Choroid plexus epithelial cell (primary cell): ENCODE data around the gene TRAPPC12.
A peak's percentile ranks its signal among the peaks of the same experiment; 100 is the strongest.
"Not testable (repeated sequence)": the region's sequence is repeated elsewhere in the genome, so short reads cannot be mapped to it uniquely, and the experiment has no call there.

Source experiments
- DNase-seq: peaks from one replicate; pipeline ENCODE4 v3.0.0-alpha.2; 2010; ENCODE audit warnings: low read depth
- H3K4me3 ChIP-seq: 2 replicates; pipeline ENCODE4 v1.5.1; 2011; ENCODE audit warnings: low read depth, mild to moderate bottlenecking, control low read depth, low read length, moderate library complexity
- TF ChIP-seq, protein P1 (sequence below): conservative IDR thresholded peaks from 2 replicates; pipeline ENCODE4 v1.5.1; 2011; ENCODE audit warnings: low read depth, mild to moderate bottlenecking, control low read depth, inconsistent platforms, low read length, moderate library complexity

TRAPPC12 gene

DNA sequence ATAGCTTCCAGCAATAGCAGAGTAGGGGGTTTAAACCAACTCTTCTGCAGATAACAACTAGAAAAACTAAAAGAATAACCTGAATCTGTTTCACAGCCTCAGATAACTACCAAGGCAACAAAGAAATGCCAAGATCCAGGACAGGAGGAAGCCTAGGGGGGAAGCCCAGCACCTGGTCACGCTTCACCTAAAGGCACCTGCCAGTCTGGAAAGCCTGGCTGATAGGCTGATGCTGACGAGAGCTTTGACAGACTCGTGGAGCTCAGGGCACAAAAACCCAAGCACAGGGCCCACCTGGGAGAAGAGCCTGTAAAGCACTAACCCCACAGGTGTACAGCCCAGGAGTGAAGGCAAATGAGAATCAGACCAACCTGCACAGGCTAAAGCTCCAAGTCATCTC lies 24.5 kb upstream of the TRAPPC12 start:
- TF ChIP-seq, protein P1, sequence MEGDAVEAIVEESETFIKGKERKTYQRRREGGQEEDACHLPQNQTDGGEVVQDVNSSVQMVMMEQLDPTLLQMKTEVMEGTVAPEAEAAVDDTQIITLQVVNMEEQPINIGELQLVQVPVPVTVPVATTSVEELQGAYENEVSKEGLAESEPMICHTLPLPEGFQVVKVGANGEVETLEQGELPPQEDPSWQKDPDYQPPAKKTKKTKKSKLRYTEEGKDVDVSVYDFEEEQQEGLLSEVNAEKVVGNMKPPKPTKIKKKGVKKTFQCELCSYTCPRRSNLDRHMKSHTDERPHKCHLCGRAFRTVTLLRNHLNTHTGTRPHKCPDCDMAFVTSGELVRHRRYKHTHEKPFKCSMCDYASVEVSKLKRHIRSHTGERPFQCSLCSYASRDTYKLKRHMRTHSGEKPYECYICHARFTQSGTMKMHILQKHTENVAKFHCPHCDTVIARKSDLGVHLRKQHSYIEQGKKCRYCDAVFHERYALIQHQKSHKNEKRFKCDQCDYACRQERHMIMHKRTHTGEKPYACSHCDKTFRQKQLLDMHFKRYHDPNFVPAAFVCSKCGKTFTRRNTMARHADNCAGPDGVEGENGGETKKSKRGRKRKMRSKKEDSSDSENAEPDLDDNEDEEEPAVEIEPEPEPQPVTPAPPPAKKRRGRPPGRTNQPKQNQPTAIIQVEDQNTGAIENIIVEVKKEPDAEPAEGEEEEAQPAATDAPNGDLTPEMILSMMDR: no peak
- H3K4me3 ChIP-seq: no peak overlapping the region
- DNase-seq: no peak

DNA sequence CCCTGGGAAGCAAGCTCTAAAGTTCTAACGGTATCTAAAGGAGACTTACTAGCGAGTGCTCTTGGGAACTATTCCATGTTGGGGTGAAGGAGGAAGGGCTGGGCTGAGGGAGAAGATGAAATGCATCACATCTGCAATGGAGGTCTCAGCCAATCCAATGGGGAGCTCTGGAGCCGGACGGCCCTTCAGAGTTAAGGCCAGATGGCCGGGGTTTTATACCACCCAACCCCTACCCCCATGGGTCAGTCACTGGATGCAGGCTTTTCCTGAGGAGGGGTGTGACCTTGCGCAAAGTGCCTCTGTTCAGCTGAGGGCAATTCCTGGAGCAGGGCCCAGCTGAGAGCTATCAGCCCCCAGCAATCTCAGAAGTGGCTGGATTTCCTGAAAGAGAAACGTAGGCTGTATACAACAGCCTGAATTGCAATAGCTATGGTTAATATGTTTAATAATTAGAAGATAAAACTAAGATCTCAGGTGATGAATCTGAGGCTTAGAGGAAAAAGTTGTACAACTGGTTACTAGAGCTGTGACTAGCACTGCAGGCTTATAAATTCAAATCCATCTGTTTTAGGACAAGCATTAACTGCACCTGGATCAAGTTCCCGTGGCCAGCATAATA lies 23.4 kb upstream of the TRAPPC12 start:
- no peak overlapping the region for H3K4me3 ChIP-seq
- TF ChIP-seq, protein P1: no peak

DNA sequence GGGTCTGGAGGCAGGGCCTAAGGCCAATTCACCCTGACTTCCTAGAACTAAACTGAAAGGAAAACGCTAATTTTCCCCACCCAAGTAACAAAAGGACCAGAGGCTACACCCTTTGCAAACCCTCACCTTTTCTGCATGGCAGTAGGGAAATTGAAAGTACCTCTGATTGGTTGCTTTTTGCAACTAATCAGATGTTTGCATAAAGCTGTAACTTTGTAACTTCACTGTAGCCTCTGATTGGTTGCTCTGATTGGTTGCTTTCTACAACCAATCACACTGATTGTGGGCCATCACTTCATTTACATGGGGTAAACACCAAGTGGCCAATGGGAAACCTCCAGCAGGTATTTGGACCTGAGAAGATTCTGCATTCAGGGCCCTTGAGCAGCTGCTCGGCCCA lies 22.7 kb upstream of the TRAPPC12 start:
- H3K4me3 ChIP-seq: no peak overlapping the region
- peak; percentile 13 for DNase-seq
- TF ChIP-seq, protein P1: no peak

More for the DNA sequence above, 23.4 kb upstream of the TRAPPC12 start:
- no peak for DNase-seq

DNA sequence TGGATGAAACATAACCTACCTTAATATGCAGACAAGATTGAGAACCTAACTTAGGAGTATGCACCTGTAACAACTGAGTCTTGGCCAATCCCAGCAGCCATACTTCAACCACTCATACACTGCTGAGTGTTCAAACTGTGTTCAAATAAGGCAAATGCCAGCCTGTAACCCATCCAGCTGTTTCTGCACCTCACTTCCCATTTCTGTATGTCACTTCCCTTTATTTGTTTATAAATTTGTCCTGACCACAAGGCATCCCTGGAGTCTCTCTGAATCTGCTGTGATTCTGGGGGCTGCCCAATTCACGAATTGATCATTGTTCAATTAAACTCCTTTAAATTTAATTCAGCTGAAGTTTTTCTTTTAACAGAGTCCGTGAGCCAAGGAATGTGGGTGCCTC lies 22.0 kb upstream of the TRAPPC12 start:
- not testable (repeated sequence) for DNase-seq, H3K4me3 ChIP-seq

DNA sequence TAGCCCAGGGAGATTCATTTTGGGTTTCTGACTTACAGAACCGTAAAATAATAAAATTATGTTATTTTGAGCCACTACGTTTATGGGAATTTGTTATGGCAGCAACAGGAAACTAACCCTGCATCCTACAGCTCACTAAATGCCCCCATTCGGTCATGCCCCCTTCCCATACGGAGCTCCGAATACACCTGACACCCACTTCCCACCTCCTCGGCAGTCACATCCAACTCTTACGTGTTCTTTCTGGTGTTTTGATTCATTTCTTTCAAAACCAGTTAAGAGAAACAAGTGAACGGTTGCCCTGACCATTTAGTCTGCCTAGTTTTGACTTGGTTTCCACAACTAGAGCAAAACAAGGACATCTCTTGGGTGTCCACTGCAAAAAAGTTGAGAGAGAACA lies 21.6 kb upstream of the TRAPPC12 start:
- DNase-seq: no peak
- TF ChIP-seq, protein P1: no peak
- H3K4me3 ChIP-seq: no peak overlapping the region

DNA sequence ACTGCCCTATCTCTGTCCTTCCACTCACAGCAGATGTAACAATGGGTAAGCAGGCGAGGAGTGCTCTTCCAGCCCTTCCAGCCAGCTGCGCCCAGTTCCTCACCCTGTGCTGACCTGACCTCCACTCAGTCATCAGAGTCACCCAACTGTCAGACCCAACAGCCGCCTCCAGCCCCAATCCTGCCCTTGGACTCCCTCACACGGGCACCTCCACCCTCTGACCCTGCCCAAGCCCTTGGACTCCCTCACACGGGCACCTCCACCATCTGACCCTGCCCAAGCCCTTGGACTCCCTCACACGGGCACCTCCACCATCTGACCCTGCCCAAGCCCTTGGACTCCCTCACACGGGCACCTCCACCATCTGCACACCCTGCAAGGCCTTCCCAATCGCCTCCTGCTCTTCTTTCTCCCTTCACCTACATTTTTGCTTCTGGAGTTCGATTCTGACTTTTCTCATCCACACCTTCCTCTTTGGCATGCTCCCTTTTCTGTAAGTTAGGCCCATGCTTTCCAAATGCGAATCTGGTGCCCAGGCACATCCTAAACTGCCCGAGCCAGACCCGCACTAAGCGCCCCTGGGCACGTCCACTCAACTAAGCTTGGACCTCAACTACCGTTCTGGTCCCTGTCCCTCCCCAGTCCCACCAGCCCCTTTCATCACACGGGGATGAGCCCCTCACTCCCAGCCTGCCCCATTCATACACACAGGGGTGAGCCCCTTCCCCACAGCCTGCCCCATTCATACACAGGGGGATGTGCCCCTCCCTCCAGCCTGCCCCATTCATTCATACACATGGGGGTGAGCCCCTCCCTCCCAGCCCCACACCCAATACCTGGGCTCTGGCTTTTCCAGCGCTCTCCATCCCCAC lies 17.7 kb upstream of the TRAPPC12 start:
- DNase-seq: no peak
- TF ChIP-seq, protein P1: no peak
- no peak overlapping the region for H3K4me3 ChIP-seq

DNA sequence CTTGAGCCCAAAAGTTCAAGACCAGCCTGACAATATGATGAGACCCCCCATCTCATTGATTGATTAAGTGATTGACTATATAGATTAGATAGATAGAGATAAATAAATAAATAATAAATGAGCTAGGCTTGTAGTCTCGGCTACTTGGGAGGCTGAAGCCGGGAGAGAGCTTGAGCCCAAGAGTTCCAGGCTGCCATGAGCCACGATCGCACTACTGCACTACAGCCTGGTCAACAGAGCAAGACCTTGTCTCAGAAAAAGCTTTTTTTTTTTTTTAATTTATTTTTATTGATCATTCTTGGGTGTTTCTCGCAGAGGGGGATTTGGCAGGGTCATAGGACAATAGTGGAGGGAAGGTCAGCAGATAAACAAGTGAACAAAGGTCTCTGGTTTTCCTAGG lies 14.3 kb upstream of the TRAPPC12 start:
- no peak for DNase-seq
- no peak overlapping the region for H3K4me3 ChIP-seq
- TF ChIP-seq, protein P1: no peak
